Measurements from ENCODE around the gene AHNAK2.
"Not testable (repeated sequence)": the region's sequence is repeated elsewhere in the genome, so short reads cannot be mapped to it uniquely, and the experiment has no call there.

The AHNAK2 gene

DNA sequence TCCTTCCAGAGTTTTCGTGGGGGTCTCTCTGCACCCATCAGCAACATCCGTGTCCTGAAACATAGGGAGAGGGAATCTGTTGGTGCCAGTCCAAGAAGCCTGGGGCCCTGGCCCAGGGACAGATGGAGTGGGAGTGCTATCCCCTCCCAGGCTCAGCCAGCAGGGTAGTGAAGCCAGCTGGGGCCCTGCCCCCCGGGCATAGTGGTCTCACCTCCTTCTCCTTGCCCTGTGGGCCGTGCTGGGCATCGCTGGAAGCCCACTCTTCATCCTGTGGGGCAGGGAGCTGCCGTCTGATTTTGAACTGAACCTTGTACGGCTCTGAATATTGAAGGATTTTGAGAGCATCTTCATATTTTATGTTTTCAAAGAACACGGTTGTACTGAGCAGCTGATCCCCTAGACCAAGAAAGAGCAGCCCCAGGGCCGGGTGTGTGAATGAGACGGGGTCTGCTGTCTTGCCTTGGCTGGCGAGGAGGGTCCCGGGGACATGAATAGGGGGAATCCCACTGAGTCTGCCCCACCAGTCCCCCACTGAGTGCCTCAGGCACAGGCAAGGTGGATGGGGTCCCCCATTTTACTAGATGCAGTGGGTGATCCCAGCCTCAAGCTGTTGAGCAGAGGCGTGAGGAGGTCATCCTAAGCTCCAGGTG, 23.3 kb downstream of the AHNAK2 start:
- Histone ChIP-seq H4K20me1 (ENCODE audit: insufficient read depth, low read length) (no peaks in the 10 kb centered on the region), H3F3A (ENCODE audit: insufficient read depth, low read length) (no peaks in the 10 kb centered on the region), H3K9me2 (ENCODE audit: low read depth, low read length) (no peaks in the 10 kb centered on the region), H3K9me3 (ENCODE audit: low read length) (no peaks in the 10 kb centered on the region), H3K27ac (ENCODE audit: low read depth, low read length, poor library complexity, severe bottlenecking) (no peak overlapping the region), H3K4me1 (ENCODE audit: insufficient read depth, low read length, severe bottlenecking) (no peaks in the 10 kb centered on the region), H3K79me2 (ENCODE audit: insufficient read depth, low read length) (no peaks in the 10 kb centered on the region), H3K9ac (ENCODE audit: low read length) (no peak overlapping the region), H2AFZ (ENCODE audit: low read length) (no peak overlapping the region), H3K27me3 (ENCODE audit: insufficient read depth, low read length) (no peaks in the 10 kb centered on the region; the same call in 1 of the 2 replicates), H3K4me3 (ENCODE audit: low read depth, low read length, poor library complexity, severe bottlenecking) (no peak overlapping the region), H3K4me2 (ENCODE audit: low read length) (no peak overlapping the region), H3K36me3 (ENCODE audit: insufficient read depth, low read length) (no peaks in the 10 kb centered on the region)
- TF ChIP-seq, protein P1, sequence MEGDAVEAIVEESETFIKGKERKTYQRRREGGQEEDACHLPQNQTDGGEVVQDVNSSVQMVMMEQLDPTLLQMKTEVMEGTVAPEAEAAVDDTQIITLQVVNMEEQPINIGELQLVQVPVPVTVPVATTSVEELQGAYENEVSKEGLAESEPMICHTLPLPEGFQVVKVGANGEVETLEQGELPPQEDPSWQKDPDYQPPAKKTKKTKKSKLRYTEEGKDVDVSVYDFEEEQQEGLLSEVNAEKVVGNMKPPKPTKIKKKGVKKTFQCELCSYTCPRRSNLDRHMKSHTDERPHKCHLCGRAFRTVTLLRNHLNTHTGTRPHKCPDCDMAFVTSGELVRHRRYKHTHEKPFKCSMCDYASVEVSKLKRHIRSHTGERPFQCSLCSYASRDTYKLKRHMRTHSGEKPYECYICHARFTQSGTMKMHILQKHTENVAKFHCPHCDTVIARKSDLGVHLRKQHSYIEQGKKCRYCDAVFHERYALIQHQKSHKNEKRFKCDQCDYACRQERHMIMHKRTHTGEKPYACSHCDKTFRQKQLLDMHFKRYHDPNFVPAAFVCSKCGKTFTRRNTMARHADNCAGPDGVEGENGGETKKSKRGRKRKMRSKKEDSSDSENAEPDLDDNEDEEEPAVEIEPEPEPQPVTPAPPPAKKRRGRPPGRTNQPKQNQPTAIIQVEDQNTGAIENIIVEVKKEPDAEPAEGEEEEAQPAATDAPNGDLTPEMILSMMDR (IDR thresholded peaks at IDR 0.05; ENCODE audit: low read length), result no peak
- TF ChIP-seq EZH2 (IDR thresholded peaks at IDR 0.05; ENCODE audit: borderline replicate concordance, low read length), result no peak

DNA sequence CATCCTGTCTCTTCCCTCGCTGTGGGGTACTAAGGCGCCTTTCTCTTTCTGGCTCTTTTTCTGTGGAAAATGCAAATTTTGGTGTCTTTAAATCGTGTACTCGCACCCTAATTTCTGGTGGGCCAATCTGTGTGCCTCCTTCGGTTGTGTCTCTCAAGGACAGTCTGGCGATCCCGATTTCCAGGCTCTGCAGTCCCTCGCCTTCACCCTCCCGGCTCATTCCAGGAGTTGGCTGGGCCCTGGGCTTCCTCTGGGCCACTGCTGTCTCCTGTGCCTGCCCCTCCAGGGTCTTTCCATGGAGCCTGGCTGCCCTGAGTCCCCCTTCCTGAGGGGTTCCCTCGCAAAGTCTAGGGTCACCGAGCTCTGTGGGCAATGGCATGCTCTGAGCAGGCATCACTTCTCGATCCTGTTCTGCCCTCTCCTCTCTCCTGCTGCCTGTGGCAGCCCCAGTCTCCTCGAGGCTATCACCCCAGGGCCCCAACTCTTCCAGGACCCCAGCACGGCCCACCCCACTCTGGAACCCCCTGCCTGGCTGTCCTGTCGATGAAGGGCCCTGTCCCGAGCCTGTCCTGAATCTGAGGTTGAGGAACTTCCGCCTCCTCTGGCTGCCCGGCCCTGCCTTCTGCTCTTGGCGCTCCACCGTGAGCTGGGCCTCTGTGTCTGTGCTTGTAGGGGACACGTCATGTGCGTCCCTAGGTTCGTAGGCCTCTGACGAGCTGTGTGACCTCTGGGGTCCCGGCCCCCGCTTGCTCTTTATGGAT, 24.1 kb downstream of the AHNAK2 start:
- no peak overlapping the region for H2AFZ ChIP-seq (ENCODE audit: low read length)
- no peaks in the 10 kb centered on the region for H3K4me1 ChIP-seq (ENCODE audit: insufficient read depth, low read length, severe bottlenecking)
- H3K27ac ChIP-seq (ENCODE audit: low read depth, low read length, poor library complexity, severe bottlenecking), result no peak overlapping the region
- no peaks in the 10 kb centered on the region for H3K79me2 ChIP-seq (ENCODE audit: insufficient read depth, low read length)
- H3K4me3 ChIP-seq (ENCODE audit: low read depth, low read length, poor library complexity, severe bottlenecking), result no peak overlapping the region
- no peaks in the 10 kb centered on the region for H3F3A ChIP-seq (ENCODE audit: insufficient read depth, low read length)
- TF ChIP-seq, protein P1 (IDR thresholded peaks at IDR 0.05; ENCODE audit: low read length), result no peak
- no peak for TF ChIP-seq EZH2 (IDR thresholded peaks at IDR 0.05; ENCODE audit: borderline replicate concordance, low read length)
- H3K9me2 ChIP-seq (ENCODE audit: low read depth, low read length), result no peaks in the 10 kb centered on the region
- no peaks in the 10 kb centered on the region for H3K9me3 ChIP-seq (ENCODE audit: low read length)
- H3K9ac ChIP-seq (ENCODE audit: low read length), result no peak overlapping the region
- H3K27me3 ChIP-seq (ENCODE audit: insufficient read depth, low read length), result no peaks in the 10 kb centered on the region; the same call in 1 of the 2 replicates
- H3K36me3 ChIP-seq (ENCODE audit: insufficient read depth, low read length), result no peaks in the 10 kb centered on the region
- H3K4me2 ChIP-seq (ENCODE audit: low read length), result no peak overlapping the region
- no peaks in the 10 kb centered on the region for H4K20me1 ChIP-seq (ENCODE audit: insufficient read depth, low read length)

DNA sequence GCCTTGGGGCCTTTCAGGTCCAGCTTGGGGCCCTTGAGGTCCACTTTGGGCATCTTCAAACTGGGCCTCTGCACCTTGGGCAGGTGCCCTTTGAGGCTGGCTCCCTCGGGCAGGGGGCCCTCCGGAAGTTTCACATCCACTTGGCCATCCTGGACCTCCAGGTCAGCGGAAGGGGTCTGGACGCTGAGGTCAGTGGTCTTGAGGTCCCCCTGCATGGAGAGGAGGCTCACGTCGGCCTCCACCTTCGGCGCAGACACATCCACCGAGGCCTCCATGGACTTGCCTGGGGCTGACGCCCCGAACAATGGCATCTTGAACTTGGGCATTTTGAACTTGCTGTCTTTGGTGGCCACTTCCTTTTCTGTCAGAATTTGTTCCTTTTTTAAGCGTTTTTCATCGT, 25.1 kb downstream of the AHNAK2 start:
- no peaks in the 10 kb centered on the region; the same call in 1 of the 2 replicates for H3K27me3 ChIP-seq (ENCODE audit: insufficient read depth, low read length)
- no peaks in the 10 kb centered on the region for H4K20me1 ChIP-seq (ENCODE audit: insufficient read depth, low read length)
- TF ChIP-seq, protein P1 (IDR thresholded peaks at IDR 0.05; ENCODE audit: low read length), result no peak
- no peak for TF ChIP-seq EZH2 (IDR thresholded peaks at IDR 0.05; ENCODE audit: borderline replicate concordance, low read length)
- H3K27ac ChIP-seq (ENCODE audit: low read depth, low read length, poor library complexity, severe bottlenecking), result no peak overlapping the region
- H3K79me2 ChIP-seq (ENCODE audit: insufficient read depth, low read length), result no peaks in the 10 kb centered on the region
- H3F3A ChIP-seq (ENCODE audit: insufficient read depth, low read length), result no peaks in the 10 kb centered on the region
- H3K4me3 ChIP-seq (ENCODE audit: low read depth, low read length, poor library complexity, severe bottlenecking), result no peak overlapping the region
- no peaks in the 10 kb centered on the region for H3K9me2 ChIP-seq (ENCODE audit: low read depth, low read length)
- H3K4me1 ChIP-seq (ENCODE audit: insufficient read depth, low read length, severe bottlenecking), result no peaks in the 10 kb centered on the region
- no peak overlapping the region for H3K4me2 ChIP-seq (ENCODE audit: low read length)
- H3K9me3 ChIP-seq (ENCODE audit: low read length), result no peaks in the 10 kb centered on the region
- no peak overlapping the region for H2AFZ ChIP-seq (ENCODE audit: low read length)
- no peaks in the 10 kb centered on the region for H3K36me3 ChIP-seq (ENCODE audit: insufficient read depth, low read length)
- H3K9ac ChIP-seq (ENCODE audit: low read length), result no peak overlapping the region

DNA sequence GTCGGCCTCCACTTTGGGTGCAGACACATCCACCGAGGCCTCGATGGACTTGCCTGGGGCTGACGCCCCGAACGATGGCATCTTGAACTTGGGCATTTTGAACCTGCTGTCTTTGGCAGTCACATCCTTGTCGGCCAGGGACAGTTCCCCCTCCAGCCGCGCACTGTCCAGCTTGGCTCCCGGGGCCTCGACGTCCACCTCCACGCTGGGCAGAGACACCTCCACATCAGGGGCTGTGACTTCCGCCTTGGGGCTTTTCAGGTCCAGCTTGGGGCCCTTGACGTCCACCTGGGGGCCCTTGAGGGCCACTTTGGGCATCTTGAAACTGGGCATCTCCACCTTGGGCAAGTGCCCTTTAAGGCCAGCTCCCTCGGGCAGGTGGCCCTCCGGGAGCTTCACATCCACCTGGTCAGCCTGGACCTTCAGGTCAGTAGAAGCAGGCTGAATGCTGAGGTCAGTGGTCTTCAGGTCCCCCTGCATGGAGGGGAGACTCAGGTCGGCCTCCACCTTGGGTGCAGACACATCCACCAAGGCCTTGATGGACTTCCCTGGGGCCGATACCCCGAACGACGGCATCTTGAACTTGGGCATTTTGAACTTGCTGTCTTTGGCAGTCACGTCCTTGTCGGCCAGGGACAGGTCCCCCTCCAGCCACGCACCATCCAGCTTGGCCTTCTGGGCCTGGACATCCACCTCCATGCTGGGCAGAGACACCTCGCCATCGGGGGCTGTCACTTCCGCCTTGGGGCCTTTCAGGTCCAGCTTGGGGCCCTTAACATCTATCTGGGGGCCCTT, 26.1 kb downstream of the AHNAK2 start:
- H3K36me3 ChIP-seq (ENCODE audit: insufficient read depth, low read length); H3K4me2 ChIP-seq (ENCODE audit: low read length); H3K4me3 ChIP-seq (ENCODE audit: low read depth, low read length, poor library complexity, severe bottlenecking); H3K9me3 ChIP-seq (ENCODE audit: low read length); H4K20me1 ChIP-seq (ENCODE audit: insufficient read depth, low read length); H3K4me1 ChIP-seq (ENCODE audit: insufficient read depth, low read length, severe bottlenecking); H3F3A ChIP-seq (ENCODE audit: insufficient read depth, low read length); H3K27ac ChIP-seq (ENCODE audit: low read depth, low read length, poor library complexity, severe bottlenecking); H2AFZ ChIP-seq (ENCODE audit: low read length); H3K79me2 ChIP-seq (ENCODE audit: insufficient read depth, low read length); H3K9me2 ChIP-seq (ENCODE audit: low read depth, low read length); H3K9ac ChIP-seq (ENCODE audit: low read length); H3K27me3 ChIP-seq (ENCODE audit: insufficient read depth, low read length): not testable (repeated sequence)

DNA sequence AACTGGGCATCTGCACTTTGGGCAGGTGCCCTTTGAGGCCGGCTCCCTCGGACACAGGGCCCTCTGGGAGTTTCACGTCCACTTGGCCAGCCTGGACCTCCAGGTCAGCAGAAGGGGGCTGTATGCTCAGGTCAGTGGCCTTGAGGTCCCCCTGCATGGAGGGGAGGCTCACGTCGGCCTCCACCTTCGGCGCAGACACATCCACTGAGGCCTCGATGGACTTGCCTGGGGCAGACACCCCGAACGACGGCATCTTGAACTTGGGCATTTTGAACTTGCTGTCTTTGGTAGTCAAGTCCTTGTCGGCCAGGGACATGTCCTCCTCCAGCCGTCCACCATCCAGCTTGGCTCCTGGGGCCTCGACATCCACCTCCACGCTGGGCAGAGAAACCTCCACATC, 27.5 kb downstream of the AHNAK2 start:
- not testable (repeated sequence) for H3K9me3 ChIP-seq (ENCODE audit: low read length); H3K36me3 ChIP-seq (ENCODE audit: insufficient read depth, low read length); H3K4me3 ChIP-seq (ENCODE audit: low read depth, low read length, poor library complexity, severe bottlenecking); H3K4me2 ChIP-seq (ENCODE audit: low read length); H4K20me1 ChIP-seq (ENCODE audit: insufficient read depth, low read length); H3K27ac ChIP-seq (ENCODE audit: low read depth, low read length, poor library complexity, severe bottlenecking); H3K79me2 ChIP-seq (ENCODE audit: insufficient read depth, low read length); H3K27me3 ChIP-seq (ENCODE audit: insufficient read depth, low read length); H3F3A ChIP-seq (ENCODE audit: insufficient read depth, low read length); H3K9ac ChIP-seq (ENCODE audit: low read length); H2AFZ ChIP-seq (ENCODE audit: low read length); H3K4me1 ChIP-seq (ENCODE audit: insufficient read depth, low read length, severe bottlenecking); H3K9me2 ChIP-seq (ENCODE audit: low read depth, low read length)
